ENCODE data around the gene PADI1.

GRCh38 chr1:17155257-17155920, 49.5 kb upstream of the PADI1 start:
- no peak for TF ChIP-seq CTCF (IDR thresholded peaks at IDR 0.05)
- no peak for TF ChIP-seq POLR2A (IDR thresholded peaks at IDR 0.05)
- no peak for TF ChIP-seq POLR2AphosphoS5 (IDR thresholded peaks at IDR 0.05)
- TF ChIP-seq EP300 (IDR thresholded peaks at IDR 0.05): no peak
